ENCODE measurements around the gene RTL5.

The RTL5 gene

GRCh38 chrX:72107841-72108595 lies 23.7 kb downstream of the RTL5 start:
- no peak for DNase-seq

GRCh38 chrX:72107320-72107719 lies 24.4 kb downstream of the RTL5 start:
- no peak for DNase-seq

GRCh38 chrX:72105436-72105835 lies 26.3 kb downstream of the RTL5 start:
- peak; percentile 37 for DNase-seq

GRCh38 chrX:72102760-72103159 lies 29.0 kb downstream of the RTL5 start:
- DNase-seq: no peak

GRCh38 chrX:72102126-72102525 lies 29.6 kb downstream of the RTL5 start:
- DNase-seq: no peak

- DNase-seq: no peak
Observed at GRCh38 chrX:72101597-72102037, 30.1 kb downstream of the RTL5 start.

- DNase-seq: peak; percentile 61
Observed at GRCh38 chrX:72100824-72101351, 30.8 kb downstream of the RTL5 start.

- no peak for DNase-seq
Observed at GRCh38 chrX:72100051-72100755, 31.5 kb downstream of the RTL5 start.

GRCh38 chrX:72097098-72097497 lies 34.6 kb downstream of the RTL5 start:
- DNase-seq: no peak

GRCh38 chrX:72095370-72095769 lies 36.3 kb downstream of the RTL5 start:
- DNase-seq: no peak

GRCh38 chrX:72094894-72095293 lies 36.8 kb downstream of the RTL5 start:
- DNase-seq: peak; percentile 53

- no peak for DNase-seq
Observed at GRCh38 chrX:72089254-72089653, 42.5 kb downstream of the RTL5 start.

GRCh38 chrX:72088761-72089160 lies 43.0 kb downstream of the RTL5 start:
- no peak for DNase-seq

- DNase-seq: no peak
Observed at GRCh38 chrX:72086995-72087394, 44.7 kb downstream of the RTL5 start.

GRCh38 chrX:72084114-72084513 lies 47.6 kb downstream of the RTL5 start:
- DNase-seq: no peak

- DNase-seq: no peak
Observed at GRCh38 chrX:72083291-72083690, 48.4 kb downstream of the RTL5 start.

- DNase-seq: no peak
Observed at GRCh38 chrX:72081605-72082320, 50.0 kb downstream of the RTL5 start.

GRCh38 chrX:72080800-72081199 lies 50.9 kb downstream of the RTL5 start:
- no peak for DNase-seq

- DNase-seq: no peak
Observed at GRCh38 chrX:72080150-72080549, 51.6 kb downstream of the RTL5 start.

GRCh38 chrX:72079607-72080006 lies 52.1 kb downstream of the RTL5 start:
- no peak for DNase-seq

GRCh38 chrX:72078411-72078810 lies 53.3 kb downstream of the RTL5 start:
- no peak for DNase-seq
